Naive thymus-derived CD8-positive, alpha-beta T cell (primary cell): ENCODE results near the gene S100P. TPM values are rescaled to one million over a fixed set of nuclear protein-coding genes. Genes with fewer than 3 reads are reported as not detected.
A peak's percentile ranks its signal among the peaks of the same experiment; 100 is the strongest.

Experiments
- ATAC-seq, 2 donors: fragments of 150-1000 bp; cut with Tn5 transposase in 1 of 2; sonication (Bioruptor Pico), chemical (Tn5 transposase) in 1 of 2; 1 replicate in 1 of 2; 2 replicates in 1 of 2; pipeline ENCODE4 v1.10.0; 2021; ENCODE audit warnings: mild to moderate bottlenecking in 2 of 2, moderate library complexity in 2 of 2
- POLR2A ChIA-PET: fragments of 350-600 bp; sonication (Branson Sonifier 250); formaldehyde crosslinking; loops from one replicate; lab custom pipeline; 2021; ENCODE audit warnings: antibody characterized with exemption; lab: Charles Lee
- DNase-seq, 10 donors: peaks; one replicate each; pipeline versions ENCODE4 v3.0.0 to v3.0.0-alpha.2; 2020 to 2022
- H3K27ac Mint-ChIP-seq, 10 donors: one replicate each; pipeline ENCODE4 v1.8.0; 2020 to 2022; ENCODE audit warnings: mild to moderate bottlenecking in 10 of 10, mixed read lengths in 10 of 10, moderate library complexity in 4 of 10, inconsistent platforms in 1 of 10
- H3K27me3 Mint-ChIP-seq, 5 donors: one replicate each; pipeline ENCODE4 v1.8.0; 2021 to 2022; ENCODE audit warnings: mixed read lengths in 5 of 5
- H3K36me3 Mint-ChIP-seq, 3 donors: one replicate each; pipeline ENCODE4 v1.8.0; 2020 to 2022; ENCODE audit warnings: mixed read lengths in 3 of 3, mild to moderate bottlenecking in 2 of 3, inconsistent platforms in 1 of 3
- H3K4me1 Mint-ChIP-seq, 4 donors: one replicate each; pipeline ENCODE4 v1.8.0; 2021 to 2022; ENCODE audit warnings: mixed read lengths in 4 of 4
- H3K4me3 Mint-ChIP-seq, 10 donors: one replicate each; pipeline ENCODE4 v1.8.0; 2020 to 2022; ENCODE audit warnings: mild to moderate bottlenecking in 10 of 10, mixed read lengths in 10 of 10, moderate library complexity in 6 of 10, inconsistent platforms in 1 of 10
- H3K9me3 Mint-ChIP-seq, 9 donors: one replicate each; pipeline ENCODE4 v1.8.0; 2020 to 2022; ENCODE audit warnings: mixed read lengths in 9 of 9, mild to moderate bottlenecking in 3 of 9, inconsistent platforms in 1 of 9, moderate library complexity in 1 of 9
- polyA plus RNA-seq, 3 donors: library from polyadenylated mRNA; unstranded; fragments of 300-500 nt; fragmentation: Illumina TruSeq; gene quantifications; one replicate each; pipeline ENCODE4 v1.2.3, GENCODE V29; 2021
- total RNA-seq, 8 experiments: library from RNA in 2 of 8; stranded (reverse) in 2 of 8; gene quantifications; one replicate each; pipeline ENCODE4 v1.2.3 and lab custom pipeline; 2021 to 2026

Gene S100P
- total and polyA plus RNA-seq, 5 experiments from 2014 or later, result 0.39 to 3.2 (median 3.0) TPM; not detected in 2

DNA sequence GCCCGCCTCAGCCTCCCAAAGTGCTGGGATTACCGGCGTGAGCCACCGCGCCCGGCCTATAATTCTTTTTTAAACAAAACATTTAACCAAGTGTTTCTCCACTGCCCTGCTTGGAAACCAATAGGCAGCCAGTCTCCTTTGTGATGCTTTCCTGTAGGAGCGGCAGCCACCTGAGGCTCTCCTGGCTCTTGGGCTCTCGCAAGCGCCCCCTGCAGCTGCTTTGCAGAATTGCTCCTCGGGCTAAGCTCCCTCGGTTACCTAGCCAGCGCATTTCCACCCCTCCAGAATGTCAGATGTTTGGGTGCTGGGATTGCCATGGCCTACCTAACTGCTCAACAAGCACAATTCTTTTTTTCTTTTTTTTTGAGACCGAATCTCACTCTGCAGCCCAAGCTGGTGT is 7.7 kb downstream of the S100P start:
- DNase-seq (peak in 3 of 10 donors; percentile 18 to 38 (median 37)), ATAC-seq (no peak)
- H3K27me3 Mint-ChIP-seq, result no peaks in the 10 kb centered on the region
- H3K4me3 Mint-ChIP-seq, result no peak overlapping the region
- peak overlapping the region in 5 of 10 donors; percentile 4 to 68 (median 13) for H3K27ac Mint-ChIP-seq
- POLR2A ChIA-PET, result interaction anchor here (0.7 to 16.9 kb wide), 8 partner anchors 11 to 1239 kb away, joined by 3 to 521 read pairs (median 5); partner anchors contain the start of genes BLOC1S4 and MRFAP1
- H3K9me3 Mint-ChIP-seq, result no peaks in the 10 kb centered on the region
- peaks cover 4 to 54% (median 19%) of the 10 kb centered on the region in 3 donors for H3K36me3 Mint-ChIP-seq
- peaks cover 42 to 74% (median 67%) of the 10 kb centered on the region in 4 donors for H3K4me1 Mint-ChIP-seq

DNA sequence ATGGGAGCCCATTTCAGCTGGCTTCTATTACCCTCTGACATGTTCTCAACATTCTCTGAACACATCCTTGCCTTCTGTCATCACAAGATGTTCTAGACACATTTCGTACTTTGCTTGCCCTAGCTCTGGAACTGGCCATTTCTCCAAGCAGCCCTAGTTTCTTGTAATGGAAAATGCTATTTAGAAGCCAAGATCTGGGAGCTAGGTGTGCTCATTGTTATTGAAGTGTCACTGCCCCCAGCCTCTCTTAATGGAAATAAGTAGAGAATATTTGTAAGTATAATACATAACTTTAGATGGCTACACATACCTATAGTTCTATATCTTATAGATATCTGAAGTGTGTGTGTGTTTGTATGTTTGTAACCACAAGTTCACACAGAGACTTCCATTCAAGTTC is 9.1 kb downstream of the S100P start:
- peaks cover 46 to 79% (median 71%) of the 10 kb centered on the region in 4 donors for H3K4me1 Mint-ChIP-seq
- H3K27me3 Mint-ChIP-seq, result no peaks in the 10 kb centered on the region
- POLR2A ChIA-PET, result interaction anchor here (0.8 to 16.9 kb wide), 4 partner anchors 12 to 62 kb away, joined by 4 to 521 read pairs (median 10); partner anchors contain the start of genes BLOC1S4 and MRFAP1
- H3K9me3 Mint-ChIP-seq, result no peaks in the 10 kb centered on the region
- H3K27ac Mint-ChIP-seq, result peak overlapping the region in 5 of 10 donors; percentile 31 to 94 (median 71)
- peaks cover 12 to 67% (median 29%) of the 10 kb centered on the region in 3 donors for H3K36me3 Mint-ChIP-seq
- DNase-seq (no peak), ATAC-seq (no peak)
- no peak overlapping the region for H3K4me3 Mint-ChIP-seq

- ATAC-seq (no peak), DNase-seq (no peak)
- no peak overlapping the region for H3K4me3 Mint-ChIP-seq
- peaks cover 49 to 82% (median 74%) of the 10 kb centered on the region in 4 donors for H3K4me1 Mint-ChIP-seq
- no peaks in the 10 kb centered on the region for H3K27me3 Mint-ChIP-seq
- POLR2A ChIA-PET, result interaction anchor here (1.4 to 17.4 kb wide), 6 partner anchors 9 to 29 kb away, joined by 4 to 437 read pairs (median 56); partner anchors contain the start of genes BLOC1S4 and S100P
- H3K36me3 Mint-ChIP-seq, result peaks cover 18 to 77% (median 39%) of the 10 kb centered on the region in 3 donors
- H3K27ac Mint-ChIP-seq, result peak overlapping the region; percentile 40 to 94 (median 81)
- no peaks in the 10 kb centered on the region for H3K9me3 Mint-ChIP-seq
These were observed 10.1 kb downstream of the S100P start for GRCh38 chr4:6703786-6704185.

DNA sequence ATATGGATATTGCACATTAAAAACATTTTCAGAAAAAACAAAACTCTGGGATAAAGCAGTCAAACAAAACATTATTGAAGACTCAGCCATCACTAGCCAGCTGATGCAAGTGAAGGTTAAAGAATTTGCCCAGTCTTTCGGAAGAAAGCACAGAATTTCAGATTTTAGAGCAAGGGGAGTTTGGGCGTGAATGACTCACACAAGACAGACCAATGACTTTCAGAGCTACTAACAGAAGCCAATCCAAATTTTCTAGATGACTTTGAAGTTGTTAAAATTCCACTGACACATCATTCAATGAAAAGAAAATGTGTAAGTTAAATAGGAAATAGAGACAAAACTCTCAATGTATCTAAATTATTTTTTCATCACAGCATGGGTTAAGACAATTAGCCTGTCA is 12.0 kb downstream of the S100P start:
- POLR2A ChIA-PET, result interaction anchor here (1.1 to 17.4 kb wide), 7 partner anchors 11 to 65 kb away, joined by 3 to 437 read pairs (median 48); partner anchors contain the start of genes MRFAP1 and S100P
- ATAC-seq (no peak), DNase-seq (no peak)
- Mint-ChIP-seq H3K27ac (peak overlapping the region in 6 of 10 donors; percentile 2 to 97 (median 18)), H3K4me1 (peaks cover 46 to 78% (median 73%) of the 10 kb centered on the region in 4 donors), H3K36me3 (peaks cover 25 to 82% (median 38%) of the 10 kb centered on the region in 3 donors), H3K4me3 (peak overlapping the region in 8 of 10 donors; percentile 43 to 100 (median 57)), H3K9me3 (no peaks in the 10 kb centered on the region), H3K27me3 (no peaks in the 10 kb centered on the region)

GRCh38 chr4:6706173-6706572 is 12.5 kb downstream of the S100P start:
- H3K36me3 Mint-ChIP-seq, result peaks cover 25 to 80% (median 36%) of the 10 kb centered on the region in 3 donors
- no peak for ATAC-seq
- POLR2A ChIA-PET, result interaction anchor here (1.1 to 17.4 kb wide), 7 partner anchors 10 to 65 kb away, joined by 3 to 437 read pairs (median 48); partner anchors contain the start of genes BLOC1S4, MRFAP1 and S100P
- peak overlapping the region; percentile 26 to 100 (median 52) for H3K4me3 Mint-ChIP-seq
- DNase-seq, result no peak
- H3K27me3 Mint-ChIP-seq, result no peaks in the 10 kb centered on the region
- peaks cover 48 to 81% (median 76%) of the 10 kb centered on the region in 4 donors for H3K4me1 Mint-ChIP-seq
- peak overlapping the region in 7 of 10 donors; percentile 8 to 97 (median 57) for H3K27ac Mint-ChIP-seq
- H3K9me3 Mint-ChIP-seq, result no peaks in the 10 kb centered on the region

DNA sequence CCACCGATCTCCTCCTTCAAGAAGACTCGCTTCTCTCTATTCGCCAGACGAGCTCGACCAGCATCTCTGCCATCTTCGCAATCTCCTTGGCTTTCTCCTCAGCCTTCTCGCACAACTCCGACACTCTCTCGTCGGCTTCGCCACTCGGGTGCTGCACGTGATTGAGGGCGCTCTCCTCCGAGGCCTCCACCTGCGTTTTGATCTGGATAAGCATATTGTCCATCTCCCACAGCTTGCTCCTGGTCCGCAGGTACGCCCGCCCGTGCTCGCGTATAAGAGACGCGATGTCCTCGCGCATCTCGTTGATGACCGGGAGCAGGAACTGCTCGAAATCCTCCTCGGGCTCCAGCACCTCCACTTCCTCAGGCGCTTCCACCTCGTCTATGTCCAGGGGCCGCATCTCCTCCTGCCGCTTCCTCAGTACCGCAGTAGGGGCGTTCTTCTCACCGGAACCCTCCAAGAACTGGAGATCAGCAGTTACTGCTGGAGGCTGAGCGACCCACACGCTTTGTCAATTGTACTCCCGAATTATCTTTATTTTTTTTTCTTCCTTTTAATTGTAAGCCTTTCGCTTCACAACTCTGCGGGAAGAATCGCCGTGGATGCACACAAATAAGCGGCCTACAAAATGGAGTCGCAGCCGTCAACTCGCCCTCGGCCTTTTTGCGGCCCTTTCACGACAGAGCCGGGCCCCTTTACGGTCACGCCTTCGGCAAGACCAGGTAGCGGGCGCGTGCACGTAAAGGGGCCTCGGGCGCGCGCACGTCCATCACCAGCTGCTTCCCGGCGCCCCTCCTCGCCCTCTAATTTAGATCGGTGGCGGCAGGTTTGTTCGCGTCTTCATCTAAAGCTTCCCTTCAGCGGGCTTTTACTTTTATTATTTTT is 15.8 kb downstream of the S100P start, which contains the start of gene MRFAP1L1:
MRFAP1L1 (minus strand) TSS at position 636 of the 885 bp plus-strand sequence; CDS start at position 400, 236 bp downstream.
- DNase-seq (peak; percentile 95 to 98 (median 97)), ATAC-seq (peak; percentile 82 to 87)
- Mint-ChIP-seq H3K4me3 (peak within 1 kb of the TSS; percentile 97 to 100 (median 99)), H3K9me3 (no peaks in the 10 kb centered on the region), H3K27me3 (no peaks in the 10 kb centered on the region), H3K36me3 (peaks cover 25 to 52% (median 31%) of the 10 kb centered on the region in 3 donors), H3K27ac (peak within 1 kb of the TSS; percentile 95 to 100 (median 99)), H3K4me1 (peaks cover 37 to 71% (median 66%) of the 10 kb centered on the region in 4 donors)
- POLR2A ChIA-PET, result interaction anchor here (0.6 to 17.4 kb wide), 18 partner anchors 9 to 370 kb away, joined by 3 to 437 read pairs (median 5); partner anchors contain the start of genes GRPEL1, MRFAP1 and S100P

DNA sequence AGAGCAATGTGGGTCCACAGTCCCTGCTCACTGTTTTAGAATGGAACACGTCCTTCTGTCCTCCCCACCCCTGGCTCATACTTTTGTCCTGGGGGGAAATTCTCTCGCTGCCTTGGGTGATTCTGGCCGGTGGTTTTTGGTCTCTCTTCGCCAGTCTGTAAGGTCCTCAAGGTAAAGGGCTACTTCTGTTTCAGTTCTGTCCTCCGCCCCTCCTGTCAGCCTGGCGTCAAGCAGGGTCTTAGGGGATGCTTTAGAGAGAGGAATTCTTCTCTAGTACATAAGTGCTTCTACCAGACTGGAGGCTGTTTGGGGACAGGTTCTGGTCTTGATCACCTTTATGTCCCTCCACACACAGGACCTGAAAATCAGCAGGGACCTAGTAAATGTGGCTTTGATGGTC is 16.6 kb downstream of the S100P start:
- H3K4me3 Mint-ChIP-seq, result peak overlapping the region; percentile 97 to 100 (median 99)
- no peaks in the 10 kb centered on the region for H3K9me3 Mint-ChIP-seq
- peak overlapping the region; percentile 95 to 100 (median 99) for H3K27ac Mint-ChIP-seq
- H3K27me3 Mint-ChIP-seq, result no peaks in the 10 kb centered on the region
- POLR2A ChIA-PET, result interaction anchor here (0.5 to 17.4 kb wide), 16 partner anchors 8 to 369 kb away, joined by 3 to 437 read pairs (median 6); partner anchors contain the start of genes GRPEL1, MRFAP1 and S100P
- H3K36me3 Mint-ChIP-seq, result peaks cover 25 to 44% (median 26%) of the 10 kb centered on the region in 3 donors
- ATAC-seq, result no peak
- H3K4me1 Mint-ChIP-seq, result peaks cover 31 to 68% (median 61%) of the 10 kb centered on the region in 4 donors
- no peak for DNase-seq

DNA sequence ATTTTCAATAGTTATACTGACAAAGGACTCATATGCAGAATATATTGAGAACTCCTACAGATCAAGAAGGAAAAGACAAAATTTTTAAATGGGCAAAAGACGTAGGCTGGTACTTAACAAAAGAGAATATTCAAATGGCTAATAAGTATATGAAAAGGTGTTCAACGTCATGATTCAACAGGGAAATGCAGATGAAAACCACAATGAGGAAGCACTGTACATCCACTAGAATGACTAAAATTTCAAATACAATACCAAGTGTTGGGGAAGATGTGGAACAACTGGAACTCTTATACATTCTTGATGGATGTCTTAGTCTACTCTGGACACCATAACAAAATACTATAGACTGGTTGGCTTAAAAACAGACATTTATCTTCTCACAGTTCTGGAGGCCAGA is 17.3 kb downstream of the S100P start:
- ATAC-seq (no peak), DNase-seq (no peak)
- Mint-ChIP-seq H3K27ac (peak overlapping the region in 7 of 10 donors; percentile 27 to 100 (median 50)), H3K9me3 (no peaks in the 10 kb centered on the region), H3K27me3 (peaks cover 0 to 2% (median 0%) of the 10 kb centered on the region in 5 donors), H3K36me3 (peaks cover 21 to 37% (median 26%) of the 10 kb centered on the region in 3 donors), H3K4me3 (peak overlapping the region in 6 of 10 donors; percentile 29 to 97 (median 43)), H3K4me1 (peaks cover 31 to 68% (median 60%) of the 10 kb centered on the region in 4 donors)
- POLR2A ChIA-PET, result interaction anchor here (0.7 to 17.4 kb wide), 5 partner anchors 16 to 71 kb away, joined by 3 to 437 read pairs (median 16); partner anchors contain the start of genes KIAA0232 and S100P

GRCh38 chr4:6714954-6715353 is 21.3 kb downstream of the S100P start:
- no peak for DNase-seq
- H3K9me3 Mint-ChIP-seq, result no peaks in the 10 kb centered on the region
- ATAC-seq, result no peak
- peak overlapping the region in 7 of 10 donors; percentile 0 to 98 (median 91) for H3K27ac Mint-ChIP-seq
- H3K27me3 Mint-ChIP-seq, result peaks cover 0 to 2% (median 0%) of the 10 kb centered on the region in 5 donors
- peaks cover 0 to 10% (median 0%) of the 10 kb centered on the region in 3 donors for H3K36me3 Mint-ChIP-seq
- peaks cover 14 to 54% (median 40%) of the 10 kb centered on the region in 4 donors for H3K4me1 Mint-ChIP-seq
- POLR2A ChIA-PET, result interaction anchor here (1.3 to 17.4 kb wide), 12 partner anchors 13 to 329 kb away, joined by 5 to 437 read pairs (median 14); partner anchors contain the start of genes KIAA0232, MRFAP1 and TADA2B
- peak overlapping the region in 5 of 10 donors; percentile 33 to 69 (median 50) for H3K4me3 Mint-ChIP-seq

DNA sequence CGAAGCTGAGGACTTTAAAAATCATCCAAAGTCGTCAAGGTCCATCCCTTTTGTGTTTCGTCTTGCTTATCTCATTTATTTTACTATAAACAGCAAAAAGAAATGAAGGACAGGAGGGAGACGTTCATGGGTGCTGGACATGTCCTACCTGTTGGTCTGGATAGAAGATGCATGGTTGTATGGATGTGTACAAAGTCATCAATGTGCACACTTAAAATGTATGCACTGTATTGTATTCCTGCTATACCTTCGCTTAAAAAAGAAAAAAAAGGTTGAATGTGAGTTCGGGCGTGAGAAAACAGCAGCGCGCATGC is 22.0 kb downstream of the S100P start:
- no peaks in the 10 kb centered on the region for H3K9me3 Mint-ChIP-seq
- H3K36me3 Mint-ChIP-seq, result peaks cover 0 to 10% (median 0%) of the 10 kb centered on the region in 3 donors
- peaks cover 17 to 51% (median 38%) of the 10 kb centered on the region in 4 donors for H3K4me1 Mint-ChIP-seq
- no peak for ATAC-seq
- peak overlapping the region; percentile 84 to 98 (median 94) for H3K4me3 Mint-ChIP-seq
- peaks cover 0 to 2% (median 0%) of the 10 kb centered on the region in 5 donors for H3K27me3 Mint-ChIP-seq
- H3K27ac Mint-ChIP-seq, result peak overlapping the region; percentile 91 to 99 (median 97)
- DNase-seq, result no peak
- POLR2A ChIA-PET, result interaction anchor here (0.7 to 17.4 kb wide), 25 partner anchors 8 to 352 kb away, joined by 3 to 437 read pairs (median 11); partner anchors contain the start of genes GRPEL1, KIAA0232, MRFAP1 and S100P
